Gastroesophageal sphincter (tissue), 4 donors: ENCODE data around the gene ANAPC5. TPM values are rescaled to one million over a fixed set of nuclear protein-coding genes. Genes with fewer than 3 reads are reported as not detected.
"Not testable (repeated sequence)": the region's sequence is repeated elsewhere in the genome, so short reads cannot be mapped to it uniquely, and the experiment has no call there.

ENCODE experiments used
- ATAC-seq: fragments of 150-250 bp; one replicate; pipeline ENCODE4 v1.9.1; 2016; ENCODE audit warnings: mild to moderate bottlenecking, moderate library complexity
- H3K27ac ChIP-seq, 4 donors: fragments of 200-600 bp; sonication (generic) in 3 of 4; 1 replicate in 3 of 4; 2 replicates in 1 of 4; pipeline ENCODE4 v1.5.1; 2016 to 2019
- H3K27me3 ChIP-seq: fragments of 200-600 bp; sonication (generic); one replicate; pipeline ENCODE4 v1.5.1; 2019
- H3K36me3 ChIP-seq, 2 donors: fragments of 200-600 bp; sonication (generic); one replicate each; pipeline ENCODE4 v1.5.1; 2019; ENCODE audit warnings: control low read depth in 1 of 2
- H3K4me1 ChIP-seq, 3 donors: fragments of 200-600 bp; sonication (generic); 1 replicate in 2 of 3; 2 replicates in 1 of 3; pipeline ENCODE4 v1.5.1; 2016 to 2019; ENCODE audit warnings: control low read depth in 2 of 3
- H3K4me3 ChIP-seq, 2 donors: fragments of 200-600 bp; sonication (generic); one replicate each; pipeline ENCODE4 v1.5.1; 2019; ENCODE audit warnings: mild to moderate bottlenecking in 1 of 2, moderate library complexity in 1 of 2
- H3K9me3 ChIP-seq, 3 donors: fragments of 200-600 bp; sonication (generic); one replicate each; pipeline ENCODE4 v1.5.1; 2017 to 2019; ENCODE audit warnings: control low read depth in 2 of 3
- CTCF ChIP-seq, 4 experiments: fragments of 200-600 bp in 2 of 4; fragments of 450-650 bp in 2 of 4; sonication (generic) in 1 of 4; IDR thresholded peaks; one replicate each; pipeline ENCODE4 v1.5.1; 2017 to 2019; ENCODE audit warnings: antibody characterized with exemption in 4 of 4, mild to moderate bottlenecking in 2 of 4, moderate library complexity in 2 of 4
- EP300 ChIP-seq: sonication (generic); formaldehyde crosslinking; IDR thresholded peaks from one replicate; pipeline ENCODE4 v1.6.1; 2017; ENCODE audit warnings: antibody characterized with exemption, mild to moderate bottlenecking
- POLR2A ChIP-seq, 2 donors: fragments of 450-650 bp; IDR thresholded peaks; one replicate each; pipeline ENCODE4 v1.6.1; 2017; ENCODE audit warnings: antibody characterized with exemption in 2 of 2, mild to moderate bottlenecking in 2 of 2, moderate library complexity in 1 of 2
- POLR2AphosphoS5 ChIP-seq: sonication (generic); formaldehyde crosslinking; IDR thresholded peaks from one replicate; pipeline ENCODE4 v1.6.1; 2017; ENCODE audit warnings: antibody characterized with exemption
- WGBS, 2 donors: methylation state at CpG; one replicate each; pipeline ENCODE4 v1.1.5; 2018; ENCODE audit warnings: low coverage in 1 of 2; 5-methylcytosine and 5-hydroxymethylcytosine counted together
- total RNA-seq, 4 donors: library from RNA; depleted of rRNA; stranded (reverse); fragments of >200 nt; gene quantifications; one replicate each; pipeline ENCODE4 v1.1.0, GENCODE V29; 2016

Gene ANAPC5
- total RNA-seq, 4 donors from 2014 or later, result 69.2 to 93.5 (median 75.7) TPM

DNA sequence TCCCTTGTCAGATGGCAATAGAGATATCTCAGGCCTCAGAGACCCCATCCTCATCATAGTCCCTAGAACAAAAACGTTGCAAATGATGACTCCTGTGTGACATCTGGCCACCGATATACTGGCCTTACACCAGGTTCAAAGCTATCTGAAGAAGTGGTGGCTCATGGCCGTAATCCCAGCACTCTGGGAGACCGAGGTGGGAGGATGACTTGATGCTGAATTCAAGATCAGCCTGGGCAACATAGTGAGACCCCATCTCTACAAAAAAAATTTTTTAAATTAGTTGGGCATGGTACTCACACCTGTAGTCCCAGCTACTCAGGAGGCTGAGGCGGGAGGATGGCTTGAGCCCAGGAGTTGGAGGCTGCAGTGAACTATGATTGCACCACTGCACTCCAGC is 68.8 kb downstream of the ANAPC5 start:
- no peaks in the 10 kb centered on the region for H3K9me3 ChIP-seq
- H3K27ac ChIP-seq, result peak overlapping the region in 1 of 4 donors; percentile 43
- TF ChIP-seq CTCF (IDR thresholded peaks at IDR 0.05) (no peak), EP300 (no peak), POLR2A (IDR thresholded peaks at IDR 0.05) (no peak), POLR2AphosphoS5 (no peak)
- no peaks in the 10 kb centered on the region for H3K27me3 ChIP-seq
- H3K4me1 ChIP-seq, result peaks cover 0 to 74% (median 21%) of the 10 kb centered on the region in 3 donors
- H3K4me3 ChIP-seq, result no peak overlapping the region
- WGBS, 2 donors, result 100% methylated on average over 1 of the region's 5 CpGs
- no peaks in the 10 kb centered on the region for H3K36me3 ChIP-seq
- ATAC-seq, result no peak

DNA sequence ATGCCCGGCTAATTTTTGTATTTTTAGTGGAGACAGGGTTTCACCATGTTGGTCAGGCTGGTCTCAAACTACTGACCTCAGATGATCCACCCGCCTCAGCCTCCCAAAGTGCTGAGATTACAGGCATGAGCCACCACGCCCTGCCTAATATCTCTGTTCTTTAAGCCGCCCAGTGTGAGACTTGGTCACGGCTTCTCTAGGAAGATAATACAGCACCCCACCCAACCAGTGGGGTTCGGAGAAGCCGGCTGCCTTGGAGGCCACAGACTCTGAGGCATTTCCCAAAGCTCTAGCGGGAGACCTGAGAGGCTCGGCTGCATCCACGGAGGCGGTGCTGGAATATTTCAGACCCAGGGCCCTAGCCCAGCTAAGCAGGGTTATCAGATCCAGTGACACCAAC is 69.3 kb downstream of the ANAPC5 start:
- peaks cover 0 to 70% (median 17%) of the 10 kb centered on the region in 3 donors for H3K4me1 ChIP-seq
- H3K36me3 ChIP-seq, H3K9me3 ChIP-seq, H3K4me3 ChIP-seq, ATAC-seq, H3K27me3 ChIP-seq: not testable (repeated sequence)
- peak overlapping the region in 2 of 4 donors; percentile 43 to 54 for H3K27ac ChIP-seq
- 83 to 100% methylated on average over 1 of the region's 11 CpGs for WGBS, 2 donors

DNA sequence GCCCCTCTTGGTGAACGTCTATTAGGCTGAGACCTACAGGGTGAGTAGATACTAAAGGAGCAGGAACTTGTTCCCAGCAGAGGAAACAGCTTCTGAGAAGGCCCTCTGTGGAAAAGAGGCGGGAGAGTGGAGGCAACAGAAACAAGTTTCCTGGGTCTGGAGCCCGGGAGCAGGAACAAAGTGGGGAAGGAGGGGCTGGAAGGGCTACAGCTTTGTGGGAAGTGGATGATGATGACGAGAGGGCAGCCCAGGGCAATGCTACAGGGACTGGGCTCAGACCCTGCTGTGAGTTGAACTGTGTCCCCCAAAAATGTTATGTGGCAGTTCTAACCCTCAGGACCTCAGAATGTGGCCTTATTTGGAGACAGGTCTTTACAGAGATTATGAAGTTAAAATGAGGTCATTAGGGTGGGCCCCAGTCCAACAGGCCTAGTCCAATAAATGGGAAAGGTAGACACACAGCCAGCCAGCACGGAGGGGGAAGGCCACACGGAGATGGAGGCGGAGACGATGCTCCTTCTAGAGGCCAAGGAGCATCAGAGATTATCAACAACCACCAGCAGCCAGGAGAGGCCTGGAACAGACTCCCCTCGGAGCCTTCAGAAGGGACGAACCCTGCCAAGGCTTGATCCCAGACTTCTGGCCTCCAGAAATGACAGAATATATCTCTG is 70.0 kb downstream of the ANAPC5 start:
- Histone ChIP-seq H3K27ac (peak overlapping the region in 3 of 4 donors; percentile 33 to 54 (median 43)), H3K36me3 (no peaks in the 10 kb centered on the region), H3K4me3 (no peak overlapping the region), H3K27me3 (no peaks in the 10 kb centered on the region), H3K4me1 (peaks cover 0 to 63% (median 17%) of the 10 kb centered on the region in 3 donors), H3K9me3 (no peaks in the 10 kb centered on the region)
- TF ChIP-seq CTCF (IDR thresholded peaks at IDR 0.05), result no peak
- no peak for TF ChIP-seq EP300
- no peak for TF ChIP-seq POLR2AphosphoS5
- TF ChIP-seq POLR2A (IDR thresholded peaks at IDR 0.05), result no peak
- WGBS, 2 donors, result 48 to 65% methylated on average over 8 of the region's 10 CpGs
- no peak for ATAC-seq

DNA sequence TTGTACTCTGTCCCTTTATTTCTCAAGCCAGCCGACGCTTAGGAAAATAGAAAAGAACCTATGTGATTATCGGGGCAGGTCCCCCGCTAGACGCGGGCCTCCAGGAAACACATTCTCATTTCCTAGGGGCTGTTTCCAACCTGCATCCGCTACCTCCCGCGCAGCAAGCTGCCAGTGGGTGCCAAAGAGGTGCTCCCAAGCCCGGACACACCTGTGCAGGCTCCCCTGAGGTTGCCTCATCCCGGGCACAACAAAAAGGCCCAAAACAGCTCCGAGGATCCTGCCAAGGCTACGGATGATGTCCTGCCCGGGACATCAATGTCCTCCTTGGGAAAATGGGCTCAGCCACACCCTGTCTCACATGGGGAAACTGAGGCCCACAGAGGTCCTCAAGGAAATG is 71.1 kb downstream of the ANAPC5 start:
- H3K36me3 ChIP-seq, H3K27me3 ChIP-seq, H3K9me3 ChIP-seq, ATAC-seq, H3K4me3 ChIP-seq: not testable (repeated sequence)
- H3K27ac ChIP-seq, result peak overlapping the region in 1 of 4 donors; percentile 54
- H3K4me1 ChIP-seq, result peaks cover 0 to 59% (median 17%) of the 10 kb centered on the region in 3 donors
- 93 to 100% methylated on average over 2 to 9 of the region's 14 CpGs for WGBS, 2 donors

GRCh38 chr12:121280531-121280930 is 71.7 kb downstream of the ANAPC5 start:
- not testable (repeated sequence) for H3K9me3 ChIP-seq, H3K27me3 ChIP-seq, H3K36me3 ChIP-seq, H3K4me3 ChIP-seq, H3K27ac ChIP-seq, ATAC-seq
- WGBS, 2 donors, result 87 to 94% methylated on average over 4 to 7 of the region's 11 CpGs
- peaks cover 0 to 58% (median 17%) of the 10 kb centered on the region in 3 donors for H3K4me1 ChIP-seq

DNA sequence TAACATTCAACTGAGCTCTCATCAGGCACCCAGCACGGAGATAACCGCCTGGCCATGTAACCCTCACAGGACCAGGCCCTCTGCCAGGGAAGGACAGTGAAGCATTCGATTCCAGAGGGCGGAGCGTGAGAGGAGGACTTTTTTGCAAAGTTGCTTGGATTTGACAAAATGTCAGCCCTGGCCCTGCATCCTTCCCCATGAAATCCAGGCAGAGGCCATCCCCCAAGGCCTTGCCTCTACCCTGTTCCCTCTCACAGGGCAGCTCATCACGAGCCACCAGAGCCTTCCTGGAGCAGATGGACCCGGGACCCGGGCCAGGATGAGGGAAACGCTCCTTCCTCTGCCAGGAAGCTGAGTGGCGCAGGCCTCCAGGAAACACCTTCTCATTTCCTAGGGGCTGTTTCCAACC is 72.7 kb downstream of the ANAPC5 start:
- peak; percentile 62 for ATAC-seq
- Histone ChIP-seq H3K4me1 (peaks cover 0 to 48% (median 17%) of the 10 kb centered on the region in 3 donors), H3K4me3 (no peak overlapping the region), H3K9me3 (no peaks in the 10 kb centered on the region), H3K36me3 (peaks cover 0 to 9% of the 10 kb centered on the region in 2 donors), H3K27ac (peak overlapping the region in 3 of 4 donors; percentile 62 to 70 (median 62)), H3K27me3 (no peaks in the 10 kb centered on the region)
- 23 to 35% methylated on average over 4 to 7 of the region's 10 CpGs for WGBS, 2 donors
- TF ChIP-seq POLR2A (IDR thresholded peaks at IDR 0.05), result no peak
- no peak for TF ChIP-seq EP300
- no peak for TF ChIP-seq POLR2AphosphoS5
- no peak for TF ChIP-seq CTCF (IDR thresholded peaks at IDR 0.05)
